B cell (primary cell): Measurements from ENCODE around the gene CNKSR2. TPM values are rescaled to one million over a fixed set of nuclear protein-coding genes. Genes with fewer than 3 reads are reported as not detected.

Experiments
- ATAC-seq: fragments of 200-7000 bp; cut with Tn5 transposase; one replicate; pipeline ENCODE4 v1.10.0; 2021; ENCODE audit warnings: low read depth, mild to moderate bottlenecking, moderate number of reproducible peaks, moderate library complexity
- CTCF ChIA-PET: fragments of 350-600 bp; sonication (Branson Sonifier 250); formaldehyde crosslinking; loops from one replicate; lab custom pipeline; 2021; ENCODE audit warnings: antibody characterized with exemption, inconsistent platforms; lab: Charles Lee
- POLR2A ChIA-PET: fragments of 350-600 bp; sonication (Branson Sonifier 250); formaldehyde crosslinking; loops from one replicate; lab custom pipeline; 2021; ENCODE audit warnings: antibody characterized with exemption; lab: Charles Lee
- DNase-seq: peaks from one replicate; pipeline ENCODE4 v3.0.0; 2013
- H2AFZ ChIP-seq: 2 replicates; pipeline ENCODE4 v1.6.1; 2012; ENCODE audit warnings: mild to moderate bottlenecking, low read depth, low read length; ENCODE audit not compliant: insufficient read depth, poor library complexity, severe bottlenecking
- H3K27ac ChIP-seq, 2 donors: 1 replicate in 1 of 2; 2 replicates in 1 of 2; pipeline ENCODE4 v1.5.1; 2012 to 2013; ENCODE audit warnings: low read length in 2 of 2, mild to moderate bottlenecking in 2 of 2, moderate library complexity in 1 of 2
- H3K27me3 ChIP-seq, 4 experiments: fragments of 200-600 bp in 1 of 4; sonication (generic) in 1 of 4; replicated peaks in 1 of 4; 1 replicate in 2 of 4; 2 replicates in 2 of 4; pipeline versions ENCODE4 v1.6.1 to v1.7.0; 2013 to 2016; ENCODE audit warnings: low read length in 3 of 4, mild to moderate bottlenecking in 2 of 4, mixed read lengths in 1 of 4, moderate library complexity in 1 of 4; ENCODE audit not compliant: insufficient read depth in 4 of 4, control insufficient read depth in 3 of 4; ENCODE audit errors: control extremely low read depth in 1 of 4
- H3K36me3 ChIP-seq, 2 experiments: replicated peaks in 1 of 2; 1 replicate in 1 of 2; 2 replicates in 1 of 2; pipeline versions ENCODE4 v1.6.1 to v1.7.1; 2013; ENCODE audit warnings: low read length in 1 of 2; ENCODE audit not compliant: insufficient read depth in 2 of 2, control insufficient read depth in 1 of 2; ENCODE audit errors: control extremely low read depth in 1 of 2, extremely low read depth in 1 of 2
- H3K4me1 ChIP-seq, 2 donors: fragments of 200-600 bp in 1 of 2; sonication (generic) in 1 of 2; 1 replicate in 1 of 2; 2 replicates in 1 of 2; pipeline versions ENCODE4 v1.5.1 to v1.6.1; 2013 to 2017; ENCODE audit warnings: low read length in 2 of 2; ENCODE audit not compliant: control insufficient read depth in 2 of 2, insufficient read depth in 2 of 2
- H3K4me2 ChIP-seq: replicated peaks from 2 replicates; pipeline ENCODE3; 2012; ENCODE audit warnings: mild to moderate bottlenecking, low read depth, low read length; ENCODE audit not compliant: poor library complexity, severe bottlenecking
- H3K4me3 ChIP-seq, 5 experiments: fragments of 200-600 bp in 1 of 5; sonication (generic) in 1 of 5; 1 replicate in 3 of 5; 2 replicates in 2 of 5; pipeline versions ENCODE4 v1.5.1 to v1.7.0; 2011 to 2016; ENCODE audit warnings: low read length in 4 of 5, mild to moderate bottlenecking in 4 of 5, low read depth in 2 of 5, control low read depth in 1 of 5, moderate library complexity in 1 of 5; ENCODE audit not compliant: insufficient read depth in 1 of 5; ENCODE audit errors: control extremely low read depth in 1 of 5, extremely low read depth in 1 of 5
- H3K79me2 ChIP-seq: fragments of 200-600 bp; sonication (generic); one replicate; pipeline ENCODE4 v1.6.0; 2016; ENCODE audit warnings: low read length; ENCODE audit not compliant: control insufficient read depth, insufficient read depth
- H3K9ac ChIP-seq: fragments of 200-600 bp; sonication (generic); 2 replicates; pipeline ENCODE4 v1.6.1; 2017; ENCODE audit warnings: mild to moderate bottlenecking, low read length, moderate library complexity
- H3K9me3 ChIP-seq, 3 donors: one replicate each; pipeline versions ENCODE4 v1.6.1 to v1.7.1; 2013; ENCODE audit warnings: low read length in 2 of 3; ENCODE audit not compliant: control insufficient read depth in 2 of 3, insufficient read depth in 1 of 3; ENCODE audit errors: control extremely low read depth in 1 of 3
- H4K20me1 ChIP-seq: 2 replicates; pipeline ENCODE4 v1.6.0; 2012; ENCODE audit warnings: mild to moderate bottlenecking, low read length; ENCODE audit not compliant: insufficient read depth, control insufficient read depth, poor library complexity, severe bottlenecking
- H3K27ac Mint-ChIP-seq: one replicate; pipeline ENCODE4 v1.8.0; 2021; ENCODE audit warnings: mixed read lengths
- H3K27me3 Mint-ChIP-seq: one replicate; pipeline ENCODE4 v1.8.0; 2021; ENCODE audit warnings: mixed read lengths
- H3K4me1 Mint-ChIP-seq: one replicate; pipeline ENCODE4 v1.8.0; 2021; ENCODE audit warnings: mixed read lengths
- H3K4me3 Mint-ChIP-seq: one replicate; pipeline ENCODE4 v1.8.0; 2021; ENCODE audit warnings: mixed read lengths
- H3K9me3 Mint-ChIP-seq: one replicate; pipeline ENCODE4 v1.8.0; 2022; ENCODE audit warnings: mixed read lengths; ENCODE audit not compliant: insufficient read depth
- CTCF ChIP-seq: fragments of 200-600 bp; IDR thresholded peaks from one replicate; pipeline ENCODE4 v1.8.0; 2022; ENCODE audit warnings: antibody characterized with exemption, mild to moderate bottlenecking
- EZH2 ChIP-seq: IDR thresholded peaks from 2 replicates; pipeline ENCODE4 v1.6.1; 2012; ENCODE audit warnings: borderline replicate concordance, low read depth, mild to moderate bottlenecking, moderate library complexity, low read length; ENCODE audit not compliant: insufficient read depth, poor library complexity, severe bottlenecking
- WGBS: methylation state at CpG from one replicate; pipeline ENCODE4 v1.1.5; 2013; ENCODE audit warnings: missing lambda C conversion rate; ENCODE audit not compliant: insufficient coverage; 5-methylcytosine and 5-hydroxymethylcytosine counted together
- intact Hi-C: fragments of 100-400 bp; cut with micrococcal nuclease; formaldehyde crosslinking; loops from one replicate; pipeline ENCODE4 v1.10.0; 2022
- polyA plus RNA-seq: library from polyadenylated mRNA; depleted of rRNA; stranded (reverse); fragments of >200 nt; gene quantifications from 2 replicates; pipeline ENCODE4 v1.2.3, GENCODE V29; 2012
- total RNA-seq, 2 donors: library from RNA; stranded (reverse); fragments of 120-200 nt in 1 of 2; gene quantifications; 1 replicate in 1 of 2; 2 replicates in 1 of 2; pipeline versions ENCODE4 v1.2.3 to v1.2.4, GENCODE V29; 2013 to 2022

The CNKSR2 gene
- total and polyA plus RNA-seq, 2 donors (not counting 1 experiment from before 2014, with no cell fraction given) = 11.5 to 18.8 TPM

GRCh38 chrX:21574793-21575192 is 200.6 kb downstream of the CNKSR2 start:
- H3K27me3 ChIP-seq = no peaks in the 10 kb centered on the region
- DNase-seq (no peak), ATAC-seq (no peak)
- no peak overlapping the region for H3K4me2 ChIP-seq
- no peaks in the 10 kb centered on the region for H3K9me3 Mint-ChIP-seq
- H2AFZ ChIP-seq = no peak overlapping the region
- no peak overlapping the region for H3K9ac ChIP-seq
- peaks cover 0 to 13% (median 0%) of the 10 kb centered on the region in 3 donors for H3K9me3 ChIP-seq
- WGBS = no CpG with 5 or more reads among the region's 1 CpG
- H3K4me1 ChIP-seq = no peaks in the 10 kb centered on the region
- H3K27me3 Mint-ChIP-seq = no peaks in the 10 kb centered on the region
- H3K4me1 Mint-ChIP-seq = no peaks in the 10 kb centered on the region
- H3K79me2 ChIP-seq = no peaks in the 10 kb centered on the region
- TF ChIP-seq CTCF = no peak
- no peak for TF ChIP-seq EZH2
- no peaks in the 10 kb centered on the region for H4K20me1 ChIP-seq
- no peak overlapping the region for H3K4me3 ChIP-seq
- ChIA-PET POLR2A (no interaction called here), CTCF (no interaction called here)
- H3K4me3 Mint-ChIP-seq = no peak overlapping the region
- no peak overlapping the region for H3K27ac ChIP-seq
- H3K36me3 ChIP-seq = no peaks in the 10 kb centered on the region
- intact Hi-C loops = no loop called here
- no peak overlapping the region for H3K27ac Mint-ChIP-seq

- Histone ChIP-seq H3K9ac (no peak overlapping the region), H3K79me2 (no peaks in the 10 kb centered on the region), H3K27me3 (no peaks in the 10 kb centered on the region), H3K4me2 (no peak overlapping the region), H3K4me3 (no peak overlapping the region), H3K4me1 (no peaks in the 10 kb centered on the region), H4K20me1 (no peaks in the 10 kb centered on the region), H3K36me3 (no peaks in the 10 kb centered on the region), H3K27ac (no peak overlapping the region), H3K9me3 (peaks cover 0 to 2% (median 0%) of the 10 kb centered on the region in 3 donors), H2AFZ (no peak overlapping the region)
- ATAC-seq = no peak
- no peak overlapping the region for H3K27ac Mint-ChIP-seq
- POLR2A ChIA-PET = no interaction called here
- no peaks in the 10 kb centered on the region for H3K9me3 Mint-ChIP-seq
- H3K27me3 Mint-ChIP-seq = no peaks in the 10 kb centered on the region
- CTCF ChIA-PET = no interaction called here
- TF ChIP-seq EZH2 (no peak), CTCF (no peak)
- no peak overlapping the region for H3K4me3 Mint-ChIP-seq
- intact Hi-C loops = no loop called here
- H3K4me1 Mint-ChIP-seq = no peaks in the 10 kb centered on the region
- 100% methylated on average over 1 of the region's 3 CpGs for WGBS
- DNase-seq = no peak
Measured at GRCh38 chrX:21581479-21581878, 207.3 kb downstream of the CNKSR2 start.
